IMR-90 (cell line): ENCODE measurements around the gene RLN2. TPM values are rescaled to one million over a fixed set of nuclear protein-coding genes. Genes with fewer than 3 reads are reported as not detected.

Experiments used
- ATAC-seq: fragments of 200-7000 bp; cut with Tn5 transposase; 2 replicates; pipeline ENCODE4 v1.9.1; 2020; ENCODE audit warnings: low read depth, mild to moderate bottlenecking, moderate library complexity
- BruUV-seq: library from RNA; stranded (reverse); fragments of 400-500 nt; replicated peaks from 2 replicates; lab custom pipeline; 2021; lab: Mats Ljungman, UMichigan
- CTCF ChIA-PET: fragments of 300-600 bp; formaldehyde crosslinking; extraction: SDS; loops from one replicate; lab custom pipeline; 2021; ENCODE audit warnings: antibody characterized with exemption; lab: Yijun Ruan, JAX
- POLR2A ChIA-PET: fragments of 300-600 bp; sonication (Branson Sonifier 250); formaldehyde crosslinking; loops from one replicate; lab custom pipeline; 2022; ENCODE audit warnings: antibody characterized with exemption; ENCODE audit not compliant: unreplicated experiment; lab: Charles Lee
- DNase-seq: peaks from one replicate; pipeline ENCODE4 v3.0.0; 2013
- H2AFZ ChIP-seq: replicated peaks from 2 replicates; pipeline ENCODE3; 2013; ENCODE audit warnings: low read length, mild to moderate bottlenecking; ENCODE audit not compliant: poor library complexity
- H2AK5ac ChIP-seq: 2 replicates; pipeline ENCODE4 v1.6.1; 2013; ENCODE audit warnings: low read depth, low read length, inconsistent platforms
- H2AK9ac ChIP-seq: replicated peaks from 2 replicates; pipeline ENCODE3; 2013; ENCODE audit warnings: mild to moderate bottlenecking, low read depth, low read length, moderate library complexity; ENCODE audit not compliant: poor library complexity
- H2BK120ac ChIP-seq: 2 replicates; pipeline ENCODE4 v1.6.1; 2013; ENCODE audit warnings: low read depth, low read length, inconsistent platforms
- H2BK15ac ChIP-seq: 3 replicates; pipeline ENCODE4 v1.6.1; 2013; ENCODE audit warnings: low read depth, low read length, inconsistent platforms
- H2BK20ac ChIP-seq: 2 replicates; pipeline ENCODE4 v1.6.1; 2013; ENCODE audit warnings: low read depth, mild to moderate bottlenecking, inconsistent platforms, low read length, moderate library complexity
- H2BK5ac ChIP-seq: 2 replicates; pipeline ENCODE4 v1.6.1; 2013; ENCODE audit warnings: mild to moderate bottlenecking, low read depth, low read length, inconsistent platforms; ENCODE audit not compliant: poor library complexity, severe bottlenecking
- H3K14ac ChIP-seq: replicated peaks from 2 replicates; pipeline ENCODE4 v1.6.1; 2013; ENCODE audit warnings: low read depth, low read length, inconsistent platforms
- H3K18ac ChIP-seq: 2 replicates; pipeline ENCODE4 v1.6.1; 2013; ENCODE audit warnings: low read depth, low read length, control low read depth
- H3K23ac ChIP-seq: 2 replicates; pipeline ENCODE4 v1.6.1; 2013; ENCODE audit warnings: low read depth, low read length, inconsistent platforms
- H3K27ac ChIP-seq: 2 replicates; pipeline ENCODE4 v1.5.1; 2013; ENCODE audit warnings: mild to moderate bottlenecking, control low read depth, low read length; ENCODE audit not compliant: insufficient read depth
- H3K27me3 ChIP-seq: 2 replicates; pipeline ENCODE4 v1.6.1; 2013; ENCODE audit warnings: low read length; ENCODE audit not compliant: control insufficient read depth, insufficient read depth
- H3K36me3 ChIP-seq: 2 replicates; pipeline ENCODE4 v1.6.1; 2013; ENCODE audit warnings: low read length, mixed read lengths; ENCODE audit not compliant: control insufficient read depth, insufficient read depth
- H3K4ac ChIP-seq: 2 replicates; pipeline ENCODE4 v1.6.1; 2013; ENCODE audit warnings: low read depth, low read length, inconsistent platforms
- H3K4me1 ChIP-seq: 2 replicates; pipeline ENCODE4 v1.6.1; 2013; ENCODE audit warnings: low read length, mixed read lengths; ENCODE audit not compliant: control insufficient read depth, insufficient read depth
- H3K4me2 ChIP-seq: 2 replicates; pipeline ENCODE4 v1.6.1; 2013; ENCODE audit warnings: low read depth, mild to moderate bottlenecking, control low read depth, low read length, moderate library complexity
- H3K4me3 ChIP-seq: 2 replicates; pipeline ENCODE4 v1.5.1; 2013; ENCODE audit warnings: low read depth, mild to moderate bottlenecking, control low read depth, low read length, moderate library complexity; ENCODE audit not compliant: insufficient read depth
- H3K56ac ChIP-seq: 2 replicates; pipeline ENCODE4 v1.6.1; 2013; ENCODE audit warnings: low read length, inconsistent platforms; ENCODE audit not compliant: insufficient read depth; ENCODE audit errors: extremely low read depth
- H3K79me1 ChIP-seq, 2 experiments: 2 replicates each; pipeline ENCODE4 v1.6.1; 2013; ENCODE audit warnings: low read length in 2 of 2, inconsistent platforms in 1 of 2, low read depth in 1 of 2
- H3K9ac ChIP-seq: 2 replicates; pipeline ENCODE4 v1.6.1; 2013; ENCODE audit warnings: low read depth, low read length, control low read depth
- H3K9me1 ChIP-seq: 2 replicates; pipeline ENCODE4 v1.6.1; 2013; ENCODE audit warnings: low read length, inconsistent platforms; ENCODE audit not compliant: insufficient read depth
- H3K9me3 ChIP-seq: 2 replicates; pipeline ENCODE4 v1.6.1; 2013; ENCODE audit warnings: low read length; ENCODE audit not compliant: control insufficient read depth, insufficient read depth
- H4K20me1 ChIP-seq: 2 replicates; pipeline ENCODE4 v1.6.1; 2013; ENCODE audit warnings: low read length, inconsistent platforms; ENCODE audit not compliant: insufficient read depth
- H4K5ac ChIP-seq: 2 replicates; pipeline ENCODE4 v1.6.1; 2013; ENCODE audit warnings: mild to moderate bottlenecking, low read depth, low read length, control low read depth
- H4K8ac ChIP-seq, 2 experiments: 2 replicates each; pipeline ENCODE4 v1.6.1; 2013; ENCODE audit warnings: low read depth in 2 of 2, low read length in 2 of 2, control low read depth in 1 of 2, inconsistent platforms in 1 of 2
- H4K91ac ChIP-seq: 2 replicates; pipeline ENCODE4 v1.6.1; 2013; ENCODE audit warnings: low read depth, low read length, inconsistent platforms; ENCODE audit not compliant: insufficient read depth
- CHD1 ChIP-seq: IDR thresholded peaks from 2 replicates; pipeline ENCODE4 v1.6.1; 2012; ENCODE audit warnings: low read depth, low read length, improper control_type of control experiment
- RAD21 ChIP-seq: IDR thresholded peaks from 2 replicates; pipeline ENCODE4 v1.6.1; 2012; ENCODE audit warnings: low read length, improper control_type of control experiment
- WGBS, 2 experiments: methylation state at CpG; one replicate each; pipeline versions ENCODE4 v1.1.5 to v1.1.7; 2013; ENCODE audit warnings: missing lambda C conversion rate in 2 of 2; ENCODE audit not compliant: insufficient read length in 1 of 2; ENCODE audit errors: extremely low coverage in 2 of 2; 5-methylcytosine and 5-hydroxymethylcytosine counted together
- dilution Hi-C: fragments of 300-500 bp; cut with HindIII; formaldehyde crosslinking; loops from one replicate; pipeline ENCODE4 v1.14.3; 2018; ENCODE audit warnings: low sequenced_read_pairs; ENCODE audit not compliant: unreplicated experiment
- in situ Hi-C: fragments of 300-500 bp; cut with MboI; formaldehyde crosslinking; loops from 3 replicates; pipeline ENCODE4 v1.14.3; 2019; ENCODE audit warnings: low sequenced_read_pairs, inconsistent platforms, mixed read lengths
- intact Hi-C: fragments of 100-400 bp; cut with micrococcal nuclease; formaldehyde crosslinking; loops from 2 replicates; pipeline ENCODE4 v1.10.0; 2022
- polyA plus RNA-seq, 3 experiments: library from polyadenylated mRNA; depleted of rRNA; stranded (reverse); fragments of >200 nt; gene quantifications; 2 replicates each; pipeline ENCODE4 v1.2.3, GENCODE V29; 2012; ENCODE audit warnings: low replicate concordance in 1 of 3
- total RNA-seq: library from RNA; depleted of rRNA; stranded (reverse); fragments of >200 nt; gene quantifications from 2 replicates; pipeline ENCODE4 v1.2.3, GENCODE V29; 2012
- TF ChIP-seq, protein P1 (sequence below): fragments of 150-350 bp; IDR thresholded peaks from 2 replicates; pipeline ENCODE4 v1.6.1; 2016; ENCODE audit warnings: low read depth, mild to moderate bottlenecking, low read length, moderate library complexity, borderline replicate concordance

The RLN2 gene
- total and polyA plus RNA-seq, 2 of the 4 experiments (the other 2 are of a cell fraction) = not detected

DNA sequence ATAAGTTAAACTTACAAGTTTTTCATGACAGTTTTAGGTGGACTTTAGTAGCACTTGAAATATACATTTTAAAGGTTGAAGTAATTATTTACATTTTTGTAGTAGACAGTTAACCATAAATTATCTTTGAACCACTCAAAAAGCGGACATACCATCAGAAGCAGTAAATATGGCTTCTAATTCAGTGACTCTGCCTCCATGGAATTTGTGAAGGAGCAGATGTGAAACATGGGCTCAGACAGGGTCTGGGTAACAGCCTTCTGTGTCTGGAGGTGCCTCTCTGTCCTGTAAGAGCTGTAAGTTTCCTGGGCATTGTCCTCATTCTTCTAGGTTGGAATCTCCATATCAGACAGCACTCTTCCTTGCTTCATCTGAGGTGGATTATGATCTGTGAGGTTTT lies 12.4 kb downstream of the RLN2 start:
- dilution Hi-C loops (no loop called here), in situ Hi-C loops (no loop called here)

More for the DNA sequence above, 12.4 kb downstream of the RLN2 start:
- intact Hi-C loops = no loop called here
- Histone ChIP-seq H3K9me3 (no peaks in the 10 kb centered on the region), H3K4me3 (no peak overlapping the region), H3K56ac (no peak overlapping the region), H3K4me1 (no peaks in the 10 kb centered on the region), H2BK20ac (no peak overlapping the region), H2AK9ac (no peak overlapping the region), H4K20me1 (no peaks in the 10 kb centered on the region), H2BK120ac (no peak overlapping the region), H3K4ac (no peak overlapping the region), H3K23ac (no peak overlapping the region), H2AFZ (no peak overlapping the region), H3K79me1 (no peaks in the 10 kb centered on the region), H4K5ac (no peak overlapping the region), H3K27me3 (no peaks in the 10 kb centered on the region), H3K9me1 (no peaks in the 10 kb centered on the region; the same call in 1 of the 2 replicates), H3K36me3 (no peaks in the 10 kb centered on the region), H3K27ac (no peak overlapping the region), H3K18ac (no peak overlapping the region), H3K9ac (no peak overlapping the region), H2AK5ac (no peak overlapping the region), H3K14ac (no peak overlapping the region), H2BK15ac (no peak overlapping the region), H4K91ac (no peak overlapping the region), H3K4me2 (no peak overlapping the region), H4K8ac (no peak overlapping the region), H2BK5ac (no peak overlapping the region)
- ATAC-seq (no peak), DNase-seq (no peak)
- ChIA-PET CTCF (no interaction called here), POLR2A (interaction anchor here (0.6 kb wide), 1 partner anchor 41 kb away, joined by 10 read pairs; no protein-coding TSS in a partner anchor)
- TF ChIP-seq, protein P1, sequence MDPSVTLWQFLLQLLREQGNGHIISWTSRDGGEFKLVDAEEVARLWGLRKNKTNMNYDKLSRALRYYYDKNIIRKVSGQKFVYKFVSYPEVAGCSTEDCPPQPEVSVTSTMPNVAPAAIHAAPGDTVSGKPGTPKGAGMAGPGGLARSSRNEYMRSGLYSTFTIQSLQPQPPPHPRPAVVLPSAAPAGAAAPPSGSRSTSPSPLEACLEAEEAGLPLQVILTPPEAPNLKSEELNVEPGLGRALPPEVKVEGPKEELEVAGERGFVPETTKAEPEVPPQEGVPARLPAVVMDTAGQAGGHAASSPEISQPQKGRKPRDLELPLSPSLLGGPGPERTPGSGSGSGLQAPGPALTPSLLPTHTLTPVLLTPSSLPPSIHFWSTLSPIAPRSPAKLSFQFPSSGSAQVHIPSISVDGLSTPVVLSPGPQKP = no peak
- no peak for TF ChIP-seq RAD21
- TF ChIP-seq CHD1 = no peak
- WGBS, 2 experiments = no CpG with 5 or more reads among the region's 1 CpG
- BruUV-seq = no TSS peak
